Measurements from ENCODE around the gene PRSS33. TPM values are rescaled to one million over a fixed set of nuclear protein-coding genes. Genes with fewer than 3 reads are reported as not detected.

The PRSS33 gene
- total and polyA plus RNA-seq, 8 donors, result not detected

- Histone ChIP-seq H3K9me3 (no peaks in the 10 kb centered on the region), H3K4me3 (no peak overlapping the region), H3K27me3 (peaks cover 0 to 66% (median 3%) of the 10 kb centered on the region in 3 donors), H3K36me3 (no peaks in the 10 kb centered on the region), H3K4me1 (no peaks in the 10 kb centered on the region), H3K27ac (no peak overlapping the region)
- intact Hi-C loops (cut with DNase I; ENCODE audit: low total_unique reads), result no loop called here
- WGBS, 5 donors, result 63 to 75% (median 68%) methylated on average over 4 of the region's 4 CpGs
- DNase-seq, result no peak
- TF ChIP-seq, protein P1, sequence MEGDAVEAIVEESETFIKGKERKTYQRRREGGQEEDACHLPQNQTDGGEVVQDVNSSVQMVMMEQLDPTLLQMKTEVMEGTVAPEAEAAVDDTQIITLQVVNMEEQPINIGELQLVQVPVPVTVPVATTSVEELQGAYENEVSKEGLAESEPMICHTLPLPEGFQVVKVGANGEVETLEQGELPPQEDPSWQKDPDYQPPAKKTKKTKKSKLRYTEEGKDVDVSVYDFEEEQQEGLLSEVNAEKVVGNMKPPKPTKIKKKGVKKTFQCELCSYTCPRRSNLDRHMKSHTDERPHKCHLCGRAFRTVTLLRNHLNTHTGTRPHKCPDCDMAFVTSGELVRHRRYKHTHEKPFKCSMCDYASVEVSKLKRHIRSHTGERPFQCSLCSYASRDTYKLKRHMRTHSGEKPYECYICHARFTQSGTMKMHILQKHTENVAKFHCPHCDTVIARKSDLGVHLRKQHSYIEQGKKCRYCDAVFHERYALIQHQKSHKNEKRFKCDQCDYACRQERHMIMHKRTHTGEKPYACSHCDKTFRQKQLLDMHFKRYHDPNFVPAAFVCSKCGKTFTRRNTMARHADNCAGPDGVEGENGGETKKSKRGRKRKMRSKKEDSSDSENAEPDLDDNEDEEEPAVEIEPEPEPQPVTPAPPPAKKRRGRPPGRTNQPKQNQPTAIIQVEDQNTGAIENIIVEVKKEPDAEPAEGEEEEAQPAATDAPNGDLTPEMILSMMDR (IDR thresholded peaks at IDR 0.05), result no peak
- TF ChIP-seq POLR2AphosphoS5 (IDR thresholded peaks at IDR 0.05) (no peak), POLR2A (IDR thresholded peaks at IDR 0.05) (no peak), EP300 (IDR thresholded peaks at IDR 0.05) (no peak)
These were observed 35.1 kb upstream of the PRSS33 start for GRCh38 chr16:2822496-2822895.

GRCh38 chr16:2822158-2822495, 34.8 kb upstream of the PRSS33 start:
- H3K36me3 ChIP-seq, result no peaks in the 10 kb centered on the region
- no peaks in the 10 kb centered on the region for H3K4me1 ChIP-seq
- WGBS, 5 donors, result 71 to 80% (median 76%) methylated on average over 8 of the region's 8 CpGs
- H3K4me3 ChIP-seq, result no peak overlapping the region
- TF ChIP-seq POLR2AphosphoS5 (IDR thresholded peaks at IDR 0.05), result no peak
- TF ChIP-seq EP300 (IDR thresholded peaks at IDR 0.05), result no peak
- no peak for TF ChIP-seq POLR2A (IDR thresholded peaks at IDR 0.05)
- TF ChIP-seq, protein P1 (IDR thresholded peaks at IDR 0.05), result no peak
- no peaks in the 10 kb centered on the region for H3K9me3 ChIP-seq
- DNase-seq, result no peak
- peaks cover 0 to 68% (median 3%) of the 10 kb centered on the region in 3 donors for H3K27me3 ChIP-seq
- no peak overlapping the region for H3K27ac ChIP-seq
- intact Hi-C loops (cut with DNase I; ENCODE audit: low total_unique reads), result no loop called here

- Histone ChIP-seq H3K9me3 (no peaks in the 10 kb centered on the region), H3K36me3 (no peaks in the 10 kb centered on the region), H3K27me3 (peaks cover 0 to 68% (median 3%) of the 10 kb centered on the region in 3 donors), H3K27ac (no peak overlapping the region), H3K4me1 (no peaks in the 10 kb centered on the region), H3K4me3 (no peak overlapping the region)
- 76 to 86% (median 81%) methylated on average over 8 to 9 of the region's 9 CpGs for WGBS, 5 donors
- TF ChIP-seq POLR2AphosphoS5 (IDR thresholded peaks at IDR 0.05) (no peak), EP300 (IDR thresholded peaks at IDR 0.05) (no peak)
- DNase-seq, result no peak
- intact Hi-C loops (cut with DNase I; ENCODE audit: low total_unique reads), result no loop called here
These were observed 34.3 kb upstream of the PRSS33 start for GRCh38 chr16:2821487-2822157.

DNA sequence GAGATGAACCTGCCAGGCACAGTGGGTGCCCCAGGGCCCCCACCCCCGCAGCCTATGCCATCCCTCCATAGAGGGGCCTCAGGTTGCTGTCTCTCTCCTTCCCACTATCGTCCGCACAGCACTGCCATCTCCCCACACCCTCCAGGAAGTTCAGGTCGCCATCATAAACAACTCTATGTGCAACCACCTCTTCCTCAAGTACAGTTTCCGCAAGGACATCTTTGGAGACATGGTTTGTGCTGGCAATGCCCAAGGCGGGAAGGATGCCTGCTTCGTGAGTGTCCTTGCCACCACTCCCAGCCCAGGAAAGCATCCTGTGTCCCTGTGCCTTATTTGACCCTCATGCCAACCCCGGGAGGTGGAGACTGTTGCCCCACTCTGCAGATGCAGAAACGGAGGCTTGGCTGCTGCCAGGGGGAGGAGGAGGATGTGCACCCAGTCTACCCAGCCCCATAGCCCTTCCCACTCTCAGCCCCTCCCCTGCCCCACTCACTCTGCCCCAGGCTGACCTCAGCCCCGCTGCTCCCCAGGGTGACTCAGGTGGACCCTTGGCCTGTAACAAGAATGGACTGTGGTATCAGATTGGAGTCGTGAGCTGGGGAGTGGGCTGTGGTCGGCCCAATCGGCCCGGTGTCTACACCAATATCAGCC, 33.6 kb upstream of the PRSS33 start:
- no peak for DNase-seq
- no peaks in the 10 kb centered on the region for H3K36me3 ChIP-seq
- H3K27me3 ChIP-seq, result peaks cover 0 to 72% (median 3%) of the 10 kb centered on the region in 3 donors
- no peak for TF ChIP-seq POLR2A (IDR thresholded peaks at IDR 0.05)
- no peak for TF ChIP-seq EP300 (IDR thresholded peaks at IDR 0.05)
- TF ChIP-seq, protein P1 (IDR thresholded peaks at IDR 0.05), result no peak
- TF ChIP-seq POLR2AphosphoS5 (IDR thresholded peaks at IDR 0.05), result no peak
- H3K27ac ChIP-seq, result no peak overlapping the region
- 77 to 82% (median 80%) methylated on average over 8 to 14 of the region's 14 CpGs for WGBS, 5 donors
- H3K4me3 ChIP-seq, result no peak overlapping the region
- intact Hi-C loops (cut with DNase I; ENCODE audit: low total_unique reads), result no loop called here
- H3K4me1 ChIP-seq, result no peaks in the 10 kb centered on the region
- H3K9me3 ChIP-seq, result no peaks in the 10 kb centered on the region
